K562 (cell line): Measurements from ENCODE around the gene SCT. TPM values are rescaled to one million over a fixed set of nuclear protein-coding genes. Genes with fewer than 3 reads are reported as not detected.
A peak's percentile ranks its signal among the peaks of the same experiment; 100 is the strongest.
"Not testable (repeated sequence)": the region's sequence is repeated elsewhere in the genome, so short reads cannot be mapped to it uniquely, and the experiment has no call there.

Experiments used
- ATAC-seq: fragments of 200-7000 bp; cut with Tn5 transposase; 3 replicates; pipeline ENCODE4 v1.9.1; 2020; ENCODE audit warnings: moderate library complexity
- BruUV-seq: library from RNA; stranded (reverse); fragments of 400-500 nt; replicated peaks from 2 replicates; lab custom pipeline; 2021; lab: Mats Ljungman, UMichigan
- CTCF ChIA-PET: fragments of 300-600 bp; formaldehyde crosslinking; extraction: SDS; loops from one replicate; lab custom pipeline; 2021; ENCODE audit warnings: low intra/inter-chr PET ratio; lab: Yijun Ruan, JAX
- POLR2A ChIA-PET: fragments of 300-600, 350-650 bp; sonication (Branson Sonifier 250); formaldehyde crosslinking; extraction: SDS; loops from one replicate; lab custom pipeline; 2021; ENCODE audit warnings: antibody characterized with exemption, inconsistent platforms; lab: Yijun Ruan, JAX
- DNase-seq, 4 experiments: peaks; one replicate each; pipeline versions ENCODE4 v3.0.0 to v3.0.0-alpha.2; 2011 to 2018; ENCODE audit warnings: low spot score in 3 of 4, mixed read lengths in 3 of 4; ENCODE audit errors: extremely low read depth in 1 of 4
- FAIRE-seq: peaks from 2 replicates; lab custom pipeline; 2011; peaks lifted over from hg19 to GRCh38; lab: Jason Lieb, UNC
- H2AFZ ChIP-seq: 2 replicates; pipeline ENCODE4 v1.6.0; 2011; ENCODE audit warnings: low read depth, low read length, control low read depth, inconsistent platforms
- H3K27ac ChIP-seq: fragments of 200-600 bp; 3 replicates; pipeline ENCODE4 v1.8.0; 2011; ENCODE audit warnings: low read depth, mild to moderate bottlenecking, control low read depth, inconsistent platforms, low read length, moderate library complexity, mixed read lengths; ENCODE audit errors: extremely low read depth
- H3K27me3 ChIP-seq, 2 experiments: fragments of 300-600 bp in 1 of 2; 2 replicates in 1 of 2; 3 replicates in 1 of 2; pipeline versions ENCODE4 v1.6.0 to v1.8.0; 2011; ENCODE audit warnings: inconsistent platforms in 2 of 2, low read length in 2 of 2, mild to moderate bottlenecking in 1 of 2, mixed read lengths in 1 of 2, moderate library complexity in 1 of 2; ENCODE audit not compliant: control insufficient read depth in 2 of 2, insufficient read depth in 2 of 2
- H3K36me3 ChIP-seq: fragments of 300-600 bp; 3 replicates; pipeline ENCODE4 v1.8.0; 2011; ENCODE audit warnings: mild to moderate bottlenecking, low read length, inconsistent platforms; ENCODE audit not compliant: control insufficient read depth, insufficient read depth
- H3K4me1 ChIP-seq, 2 experiments: fragments of 200-600 bp in 1 of 2; replicated peaks in 1 of 2; 2 replicates in 1 of 2; 3 replicates in 1 of 2; pipeline versions ENCODE4 v1.5.1 to v1.8.0; 2011; ENCODE audit warnings: inconsistent platforms in 2 of 2, low read length in 2 of 2, mild to moderate bottlenecking in 1 of 2, mixed read lengths in 1 of 2, moderate library complexity in 1 of 2; ENCODE audit not compliant: control insufficient read depth in 2 of 2, insufficient read depth in 2 of 2
- H3K4me2 ChIP-seq: 2 replicates; pipeline ENCODE4 v1.6.1; 2011; ENCODE audit warnings: low read length, control low read depth, inconsistent platforms, mixed read lengths; ENCODE audit not compliant: insufficient read depth
- H3K4me3 ChIP-seq: fragments of 200-600 bp; sonication (generic), shearing (Covaris generic); 2 replicates; pipeline ENCODE4 v1.5.1; 2016; ENCODE audit warnings: control low read depth, inconsistent platforms
- H3K79me2 ChIP-seq: fragments of 200-600 bp; 3 replicates; pipeline ENCODE4 v1.8.0; 2011; ENCODE audit warnings: low read length, inconsistent platforms; ENCODE audit not compliant: control insufficient read depth, insufficient read depth
- H3K9ac ChIP-seq, 2 experiments: 2 replicates each; pipeline versions ENCODE4 v1.6.0 to v1.6.1; 2011; ENCODE audit warnings: low read depth in 2 of 2, low read length in 2 of 2, control low read depth in 1 of 2, inconsistent platforms in 1 of 2, mild to moderate bottlenecking in 1 of 2, mixed read lengths in 1 of 2; ENCODE audit not compliant: insufficient read depth in 1 of 2
- H3K9me1 ChIP-seq: one replicate; pipeline ENCODE4 v1.6.0; 2011; ENCODE audit warnings: inconsistent platforms, mild to moderate bottlenecking, low read length, moderate library complexity; ENCODE audit not compliant: control insufficient read depth, insufficient read depth
- H3K9me3 ChIP-seq: replicated peaks from 2 replicates; pipeline ENCODE4 v1.5.1; 2011; ENCODE audit warnings: low read depth, low read length, inconsistent platforms; ENCODE audit not compliant: control insufficient read depth, insufficient read depth
- H4K20me1 ChIP-seq: replicated peaks from 2 replicates; pipeline ENCODE4 v1.6.1; 2011; ENCODE audit warnings: low read length, inconsistent platforms, mixed read lengths; ENCODE audit not compliant: control insufficient read depth, insufficient read depth
- CEBPB ChIP-seq: fragments of 450-650 bp; IDR thresholded peaks from 2 replicates; pipeline ENCODE4 v1.6.1; 2016; ENCODE audit warnings: missing genetic modification characterization, missing compliant biosample characterization
- MTA1 ChIP-seq: fragments of 450-650 bp; IDR thresholded peaks from 2 replicates; pipeline ENCODE4 v1.6.1; 2017; ENCODE audit warnings: borderline replicate concordance
- ZNF12 ChIP-seq: sonication (generic); formaldehyde crosslinking; IDR thresholded peaks from 2 replicates; pipeline ENCODE4 v1.4.0; 2020; ENCODE audit warnings: mild to moderate bottlenecking, missing genetic modification reagents
- WGBS: fragments of 100-300 bp; shearing (Covaris generic); methylation state at CpG from one replicate; pipeline ENCODE4 v1.1.6; 2016; ENCODE audit warnings: low coverage, mixed read lengths; ENCODE audit not compliant: insufficient coverage; ENCODE audit errors: missing lambda C conversion rate; 5-methylcytosine and 5-hydroxymethylcytosine counted together
- in situ Hi-C: fragments of 300-500 bp; cut with MboI; formaldehyde crosslinking; loops from 4 replicates; pipeline ENCODE4 v1.15.0; 2018; ENCODE audit warnings: inconsistent platforms, mixed read lengths
- intact Hi-C: fragments of 100-400 bp; cut with micrococcal nuclease; formaldehyde crosslinking; loops from 2 replicates; pipeline ENCODE4 v1.14.2; 2022
- polyA plus RNA-seq, 8 experiments: library from polyadenylated mRNA; depleted of rRNA in 4 of 8; stranded (reverse) in 5 of 8; unstranded in 3 of 8; fragments of >200 nt; fragmentation: Nextera tagmentation in 2 of 8; fragmentation: Illumina TruSeq in 1 of 8; extraction: Ambion mirVana in 2 of 8; extraction: Trizol in 1 of 8; gene quantifications; 2 replicates each; pipeline versions ENCODE4 v1.2.1 to v1.2.3, GENCODE V29; 2011 to 2014; ENCODE audit warnings: inconsistent platforms in 1 of 8, missing spikeins in 1 of 8
- total RNA-seq, 7 experiments: library from RNA; depleted of rRNA in 6 of 7; stranded (reverse); fragments of >200 nt in 6 of 7; fragmentation: Illumina TruSeq in 2 of 7; extraction: Trizol in 2 of 7; gene quantifications; 2 replicates each; pipeline versions ENCODE4 v1.2.1 to v1.2.3, GENCODE V29; 2011 to 2021; ENCODE audit warnings: low replicate concordance in 1 of 7
- TF ChIP-seq, protein P1 (sequence below): fragments of 450-650 bp; conservative IDR thresholded peaks from 2 replicates; pipeline ENCODE4 v1.6.1; 2016; ENCODE audit warnings: missing genetic modification characterization, low read depth, mild to moderate bottlenecking, control low read depth, missing compliant biosample characterization

SCT gene
- total and polyA plus RNA-seq, 9 of the 15 experiments (the other 6 are each of a cell fraction or from before 2014, with no cell fraction given) = not detected

DNA sequence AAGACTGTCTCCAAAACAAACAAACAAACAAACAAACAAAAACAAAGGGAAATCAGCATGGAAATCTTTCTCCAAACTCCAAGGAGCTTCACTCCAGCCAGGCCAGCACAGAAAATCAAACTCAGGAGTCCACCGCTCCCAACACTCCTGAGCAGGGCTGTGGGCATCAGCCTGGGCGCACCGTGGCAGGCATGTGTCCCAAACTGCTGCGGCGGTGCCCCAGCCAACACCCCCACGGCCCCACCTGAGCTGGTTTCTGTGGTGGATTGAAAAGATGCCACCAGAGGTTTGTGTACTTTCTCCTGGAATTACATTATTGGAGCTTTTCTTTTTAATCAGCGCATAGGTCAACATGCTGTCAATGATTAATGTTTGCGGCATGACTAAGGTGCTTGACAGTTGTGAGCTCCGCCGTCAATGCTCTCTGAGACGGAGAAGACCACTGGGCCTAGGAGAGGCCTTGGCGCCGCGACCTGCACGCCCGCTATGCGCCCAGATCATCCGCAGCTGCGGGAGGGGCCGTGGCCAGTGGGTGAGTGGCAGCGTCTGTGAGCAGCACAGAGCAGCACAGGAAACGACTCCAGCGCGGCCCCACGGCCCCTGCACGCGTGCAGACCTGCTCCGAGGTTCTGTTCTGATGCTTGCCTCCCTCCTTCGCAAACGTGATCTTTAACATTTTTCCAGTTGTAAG lies 28.2 kb upstream of the SCT start (continued):
- no peak for TF ChIP-seq MTA1
- TF ChIP-seq, protein P1, sequence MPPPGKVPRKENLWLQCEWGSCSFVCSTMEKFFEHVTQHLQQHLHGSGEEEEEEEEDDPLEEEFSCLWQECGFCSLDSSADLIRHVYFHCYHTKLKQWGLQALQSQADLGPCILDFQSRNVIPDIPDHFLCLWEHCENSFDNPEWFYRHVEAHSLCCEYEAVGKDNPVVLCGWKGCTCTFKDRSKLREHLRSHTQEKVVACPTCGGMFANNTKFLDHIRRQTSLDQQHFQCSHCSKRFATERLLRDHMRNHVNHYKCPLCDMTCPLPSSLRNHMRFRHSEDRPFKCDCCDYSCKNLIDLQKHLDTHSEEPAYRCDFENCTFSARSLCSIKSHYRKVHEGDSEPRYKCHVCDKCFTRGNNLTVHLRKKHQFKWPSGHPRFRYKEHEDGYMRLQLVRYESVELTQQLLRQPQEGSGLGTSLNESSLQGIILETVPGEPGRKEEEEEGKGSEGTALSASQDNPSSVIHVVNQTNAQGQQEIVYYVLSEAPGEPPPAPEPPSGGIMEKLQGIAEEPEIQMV (tag) = no peak
- no peak for TF ChIP-seq ZNF12 (CRISPR knock-in tag)

DNA sequence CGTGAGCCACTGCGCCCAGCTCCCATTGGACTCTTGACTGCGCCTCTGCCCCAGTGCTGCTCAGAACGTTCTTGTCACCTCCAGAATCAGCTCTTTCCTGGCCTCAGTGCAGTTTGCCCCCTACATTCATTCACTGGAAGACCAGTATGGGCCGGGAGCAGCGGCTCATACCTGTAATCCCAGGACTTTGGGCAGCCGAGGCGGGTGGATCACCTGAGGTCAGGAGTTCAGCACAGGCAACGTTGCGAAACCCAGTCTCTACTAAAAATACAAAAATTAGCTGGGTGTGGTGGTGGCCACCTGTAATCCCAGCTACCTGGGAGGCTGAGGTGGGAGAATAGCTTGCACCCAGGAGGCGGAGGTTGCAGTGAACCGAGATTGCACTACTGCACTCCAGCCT lies 27.5 kb upstream of the SCT start:
- intact Hi-C loops, FAIRE-seq, H3K4me3 ChIP-seq, H3K27ac ChIP-seq, BruUV-seq, H3K4me2 ChIP-seq, in situ Hi-C loops, H2AFZ ChIP-seq, CTCF ChIA-PET, DNase-seq, ATAC-seq: not testable (repeated sequence)
- TF ChIP-seq CEBPB = peak; percentile 55; the same call in 1 of the 2 replicates
- TF ChIP-seq, all 486 proteins: peak for 1; not testable (repeated sequence) for 485
- not testable (repeated sequence) for H3K9ac ChIP-seq, H4K20me1 ChIP-seq, H3K79me2 ChIP-seq, H3K9me3 ChIP-seq, H3K9me1 ChIP-seq, H3K27me3 ChIP-seq
- POLR2A ChIA-PET = interaction anchor here (0.8 to 1.6 kb wide), 5 partner anchors 8 to 19 kb away, joined by 3 to 6 read pairs (median 4); no protein-coding TSS in a partner anchor
- peaks cover 80% of the 10 kb centered on the region; the same call in 2 of the 3 replicates for H3K36me3 ChIP-seq
- H3K4me1 ChIP-seq = peaks cover 0 to 12% of the 10 kb centered on the region in 2 experiments; a peak in 1 of 5 replicates
- WGBS = 83% methylated on average over 10 of the region's 12 CpGs
